Measurements from ENCODE around the gene TRIM33. TPM values are rescaled to one million over a fixed set of nuclear protein-coding genes. Genes with fewer than 3 reads are reported as not detected.

The TRIM33 gene
- total RNA-seq, 1 experiment from 2014 or later = 28.7 TPM

GRCh38 chr1:114496089-114496488 is 14.9 kb downstream of the TRIM33 start:
- Mint-ChIP-seq H3K27me3 (ENCODE audit: insufficient read depth, unreplicated experiment) (no peaks in the 10 kb centered on the region), H3K4me1 (ENCODE audit: low read depth, unreplicated experiment) (peaks cover 13% of the 10 kb centered on the region), H3K36me3 (ENCODE audit: insufficient read depth, unreplicated experiment) (peaks cover 7% of the 10 kb centered on the region), H3K27ac (ENCODE audit: unreplicated experiment) (no peak overlapping the region), H3K9me3 (ENCODE audit: unreplicated experiment) (no peaks in the 10 kb centered on the region), H3K4me3 (ENCODE audit: unreplicated experiment) (no peak overlapping the region)
- Histone ChIP-seq H3K27me3 (replicated peaks; ENCODE audit: control insufficient read depth, insufficient read depth, low read length) (no peaks in the 10 kb centered on the region), H3K4me3 (ENCODE audit: low read depth, low read length) (no peak overlapping the region), H3K36me3 (ENCODE audit: control insufficient read depth, insufficient read depth, low read length) (no peaks in the 10 kb centered on the region), H3K9me3 (no peaks in the 10 kb centered on the region), H3K4me1 (0 out of 2 replicates have a peak, but pooled peaks cover 6% of the 10 kb centered on the region)
- CTCF ChIA-PET = no interaction called here
- no peak for DNase-seq
- no TSS peak for BruUV-seq (replicated peaks)
- POLR2A ChIA-PET = no interaction called here
- intact Hi-C loops (cut with micrococcal nuclease; ENCODE audit: unreplicated experiment) = no loop called here
- TF ChIP-seq CTCF (IDR thresholded peaks at IDR 0.05; ENCODE audit: insufficient read depth in 1 of 2, low read depth in 1 of 2, low read length in 1 of 2, severe bottlenecking in 1 of 2, unreplicated experiment in 1 of 2) = no peak

GRCh38 chr1:114495486-114495885 is 15.5 kb downstream of the TRIM33 start:
- Histone ChIP-seq H3K9me3 (no peaks in the 10 kb centered on the region), H3K27me3 (replicated peaks; ENCODE audit: control insufficient read depth, insufficient read depth, low read length) (no peaks in the 10 kb centered on the region), H3K4me3 (ENCODE audit: low read depth, low read length) (no peak overlapping the region), H3K36me3 (ENCODE audit: control insufficient read depth, insufficient read depth, low read length) (no peaks in the 10 kb centered on the region), H3K4me1 (0 out of 2 replicates have a peak, but pooled peaks cover 6% of the 10 kb centered on the region)
- Mint-ChIP-seq H3K36me3 (ENCODE audit: insufficient read depth, unreplicated experiment) (peaks cover 7% of the 10 kb centered on the region), H3K4me1 (ENCODE audit: low read depth, unreplicated experiment) (peaks cover 13% of the 10 kb centered on the region), H3K9me3 (ENCODE audit: unreplicated experiment) (no peaks in the 10 kb centered on the region), H3K4me3 (ENCODE audit: unreplicated experiment) (no peak overlapping the region), H3K27ac (ENCODE audit: unreplicated experiment) (no peak overlapping the region), H3K27me3 (ENCODE audit: insufficient read depth, unreplicated experiment) (no peaks in the 10 kb centered on the region)
- DNase-seq = no peak
- ChIA-PET CTCF (no interaction called here), POLR2A (no interaction called here)
- intact Hi-C loops (cut with micrococcal nuclease; ENCODE audit: unreplicated experiment) = no loop called here
- TF ChIP-seq CTCF (IDR thresholded peaks at IDR 0.05; ENCODE audit: insufficient read depth in 1 of 2, low read depth in 1 of 2, low read length in 1 of 2, severe bottlenecking in 1 of 2, unreplicated experiment in 1 of 2) = no peak
- no TSS peak for BruUV-seq (replicated peaks)

GRCh38 chr1:114492978-114493377 is 18.0 kb downstream of the TRIM33 start:
- ChIA-PET POLR2A (no interaction called here), CTCF (no interaction called here)
- H3K27me3 ChIP-seq (replicated peaks; ENCODE audit: control insufficient read depth, insufficient read depth, low read length) = no peaks in the 10 kb centered on the region
- H3K9me3 Mint-ChIP-seq (ENCODE audit: unreplicated experiment) = no peaks in the 10 kb centered on the region
- H3K4me1 ChIP-seq = 0 out of 2 replicates have a peak, but pooled peaks cover 6% of the 10 kb centered on the region
- no peak for DNase-seq
- H3K4me3 Mint-ChIP-seq (ENCODE audit: unreplicated experiment) = no peak overlapping the region
- no TSS peak for BruUV-seq (replicated peaks)
- no peaks in the 10 kb centered on the region for H3K36me3 ChIP-seq (ENCODE audit: control insufficient read depth, insufficient read depth, low read length)
- H3K36me3 Mint-ChIP-seq (ENCODE audit: insufficient read depth, unreplicated experiment) = no peaks in the 10 kb centered on the region
- no peaks in the 10 kb centered on the region for H3K9me3 ChIP-seq
- intact Hi-C loops (cut with micrococcal nuclease; ENCODE audit: unreplicated experiment) = loop anchor here (5.0 kb wide), 1 partner anchor 636 kb away; no protein-coding TSS in a partner anchor
- H3K4me3 ChIP-seq (ENCODE audit: low read depth, low read length) = no peak overlapping the region
- no peak for TF ChIP-seq CTCF (IDR thresholded peaks at IDR 0.05; ENCODE audit: insufficient read depth in 1 of 2, low read depth in 1 of 2, low read length in 1 of 2, severe bottlenecking in 1 of 2, unreplicated experiment in 1 of 2)
- peak overlapping the region; percentile 27 for H3K27ac Mint-ChIP-seq (ENCODE audit: unreplicated experiment)
- H3K27me3 Mint-ChIP-seq (ENCODE audit: insufficient read depth, unreplicated experiment) = no peaks in the 10 kb centered on the region
- peaks cover 13% of the 10 kb centered on the region for H3K4me1 Mint-ChIP-seq (ENCODE audit: low read depth, unreplicated experiment)
